ENCODE data around the gene BLM.

The BLM gene

GRCh38 chr15:90857883-90858443 is 140.8 kb downstream of the BLM start:
- DNase-seq = no peak

GRCh38 chr15:90859234-90860131 is 142.3 kb downstream of the BLM start:
- DNase-seq = no peak

- no peak for DNase-seq
Measured at GRCh38 chr15:90860450-90860849, 143.3 kb downstream of the BLM start.

- DNase-seq = no peak
Measured at GRCh38 chr15:90860942-90861675, 144.0 kb downstream of the BLM start.

GRCh38 chr15:90862487-90862886 is 145.3 kb downstream of the BLM start:
- no peak for DNase-seq

GRCh38 chr15:90862964-90863778 is 146.0 kb downstream of the BLM start:
- DNase-seq = no peak

- no peak for DNase-seq
Measured at GRCh38 chr15:90863987-90864386, 146.8 kb downstream of the BLM start.

GRCh38 chr15:90864507-90864906 is 147.4 kb downstream of the BLM start:
- DNase-seq = no peak

GRCh38 chr15:90865702-90866101 is 148.6 kb downstream of the BLM start:
- DNase-seq = no peak

All from stimulated activated CD4-positive, alpha-beta T cell treated with anti-CD3 and anti-CD28 coated beads, Interleukin-15, amount 100 ng/mL, for 24 hours (primary cell).